GM19468 (cell line): ENCODE results near the gene LHX1.

ENCODE experiments used
- ATAC-seq: cut with Tn5 transposase; IDR thresholded peaks from one replicate; pipeline ENCODE4 v1.9.1; 2021; ENCODE audit warnings: mild to moderate bottlenecking, moderate library complexity, moderate number of reproducible peaks; ENCODE audit not compliant: unreplicated experiment; ENCODE audit errors: extremely low read depth

LHX1 gene

DNA sequence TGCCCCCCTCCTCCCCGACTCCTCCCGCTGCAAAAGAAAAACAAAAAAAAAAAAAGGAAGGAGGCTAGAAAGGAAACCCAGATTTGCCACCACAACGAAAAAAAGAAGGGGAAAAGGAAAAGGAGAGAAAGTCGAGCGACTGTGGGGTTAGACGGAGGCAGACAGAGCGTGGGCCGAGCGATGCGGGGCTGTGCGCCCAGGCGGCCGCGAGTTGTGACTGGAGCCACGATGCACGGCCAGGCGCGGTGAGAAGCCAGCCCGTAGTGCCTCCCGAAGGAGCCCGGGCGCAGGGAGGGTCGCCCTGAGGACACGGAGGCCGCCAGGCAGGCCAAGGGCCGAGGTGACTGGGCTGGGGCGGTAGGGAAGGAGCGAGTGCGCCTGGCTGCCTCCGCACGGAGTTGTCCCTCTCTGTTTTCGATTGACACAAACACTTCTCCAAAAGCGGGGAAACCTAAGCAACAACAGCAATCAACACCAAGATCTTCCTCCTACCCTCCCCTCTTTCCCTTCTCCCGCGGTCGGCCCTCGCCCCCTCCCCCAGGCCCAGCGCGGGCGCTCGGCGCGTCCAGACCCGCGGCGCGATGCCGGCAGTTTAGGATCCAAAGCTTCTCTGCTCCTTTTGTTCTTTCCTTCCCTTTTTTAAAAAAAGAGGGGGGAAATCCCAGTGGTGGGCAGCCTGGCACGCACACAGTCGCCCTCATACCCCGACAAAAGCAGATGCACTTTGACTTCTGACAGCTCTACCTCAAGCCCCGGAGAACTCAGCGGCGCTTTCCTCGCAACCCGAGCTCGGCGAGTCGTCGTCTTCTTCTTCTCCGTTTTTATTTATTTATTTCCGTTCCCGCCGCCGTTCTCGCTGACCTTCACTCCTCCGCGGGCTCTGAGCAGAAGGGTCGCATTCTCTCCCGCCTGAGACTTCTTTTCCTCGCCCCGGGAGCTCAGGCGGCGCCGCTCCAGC is at the start of gene LHX1:
Gene LHX1 (plus strand): TSS at position 475 of the 958 bp plus-strand sequence. CDS start 723 bp downstream, outside the sequence.
- ATAC-seq, result no peak

GRCh38 chr17:36888236-36888951 is 48.9 kb upstream of the LHX1 start:
- ATAC-seq, result no peak

DNA sequence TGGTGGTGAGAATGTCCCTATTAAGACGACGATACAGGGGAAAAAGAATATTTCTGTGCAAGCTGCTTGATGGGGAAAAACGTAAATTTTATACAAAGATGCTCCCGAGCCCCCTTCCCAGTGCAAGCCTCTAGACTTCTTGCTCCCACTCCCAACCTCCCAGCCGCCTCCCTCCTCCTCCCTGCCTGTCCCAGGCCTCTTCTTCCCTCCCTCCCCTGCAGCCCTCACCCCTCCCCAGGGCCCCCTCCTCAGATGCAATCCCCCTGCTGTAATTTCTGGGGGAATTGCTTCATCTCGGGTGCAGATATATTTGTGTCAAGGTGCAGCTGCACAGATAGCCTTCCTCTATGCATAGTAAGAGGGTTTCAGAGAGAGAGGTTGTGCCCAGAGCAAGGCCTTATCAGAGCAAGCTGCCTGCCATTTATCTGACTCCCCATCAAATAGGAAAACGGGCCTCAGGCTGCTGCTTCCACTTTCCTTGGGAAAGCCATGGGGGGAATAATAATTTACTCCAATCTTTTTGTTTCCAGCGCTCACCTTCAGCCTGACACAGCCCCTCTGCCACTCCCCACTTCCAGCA is 47.4 kb upstream of the LHX1 start:
- no peak for ATAC-seq

DNA sequence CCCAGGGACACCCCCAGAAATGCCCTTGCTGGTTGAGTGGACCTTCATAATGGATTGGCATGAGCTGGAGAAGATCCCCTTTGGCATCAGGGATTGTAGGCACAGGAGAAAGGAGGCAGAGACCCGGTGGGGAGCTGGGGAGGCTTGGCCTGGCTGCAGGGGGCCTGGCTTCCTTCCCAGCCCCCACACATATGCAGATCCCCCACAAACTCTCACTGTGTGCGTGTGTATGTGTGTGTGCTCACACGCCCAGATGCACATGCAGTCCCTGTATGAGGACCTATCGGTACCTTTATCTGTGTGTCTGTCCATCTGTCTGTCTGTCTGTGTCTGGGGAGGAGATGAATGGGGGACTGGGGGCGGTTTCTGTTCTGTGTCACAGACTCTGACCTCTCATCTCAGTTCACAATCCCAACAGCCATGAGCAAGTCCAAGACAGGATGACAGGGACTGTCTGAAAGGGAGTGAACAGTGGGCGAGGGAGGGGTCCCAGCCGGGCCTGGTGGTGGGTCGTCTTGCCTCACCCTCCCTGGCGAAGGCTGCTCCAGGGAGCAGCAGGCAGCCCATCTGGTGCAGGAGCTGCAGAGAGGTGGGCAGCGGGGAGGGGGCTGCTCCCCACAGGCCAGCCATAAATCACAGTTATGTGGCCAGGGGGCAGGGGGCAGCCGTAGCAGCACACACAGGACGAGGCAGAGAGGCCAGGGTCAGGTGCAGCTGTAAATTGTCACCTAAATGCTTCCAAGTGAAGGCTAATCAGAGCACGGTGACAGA is 46.7 kb upstream of the LHX1 start:
- ATAC-seq, result no peak

- ATAC-seq, result no peak
Measured at GRCh38 chr17:36892112-36892838, 45.0 kb upstream of the LHX1 start.

- ATAC-seq, result no peak
Measured at GRCh38 chr17:36894177-36894576, 43.1 kb upstream of the LHX1 start.

GRCh38 chr17:36894925-36895324 is 42.4 kb upstream of the LHX1 start:
- ATAC-seq, result no peak

DNA sequence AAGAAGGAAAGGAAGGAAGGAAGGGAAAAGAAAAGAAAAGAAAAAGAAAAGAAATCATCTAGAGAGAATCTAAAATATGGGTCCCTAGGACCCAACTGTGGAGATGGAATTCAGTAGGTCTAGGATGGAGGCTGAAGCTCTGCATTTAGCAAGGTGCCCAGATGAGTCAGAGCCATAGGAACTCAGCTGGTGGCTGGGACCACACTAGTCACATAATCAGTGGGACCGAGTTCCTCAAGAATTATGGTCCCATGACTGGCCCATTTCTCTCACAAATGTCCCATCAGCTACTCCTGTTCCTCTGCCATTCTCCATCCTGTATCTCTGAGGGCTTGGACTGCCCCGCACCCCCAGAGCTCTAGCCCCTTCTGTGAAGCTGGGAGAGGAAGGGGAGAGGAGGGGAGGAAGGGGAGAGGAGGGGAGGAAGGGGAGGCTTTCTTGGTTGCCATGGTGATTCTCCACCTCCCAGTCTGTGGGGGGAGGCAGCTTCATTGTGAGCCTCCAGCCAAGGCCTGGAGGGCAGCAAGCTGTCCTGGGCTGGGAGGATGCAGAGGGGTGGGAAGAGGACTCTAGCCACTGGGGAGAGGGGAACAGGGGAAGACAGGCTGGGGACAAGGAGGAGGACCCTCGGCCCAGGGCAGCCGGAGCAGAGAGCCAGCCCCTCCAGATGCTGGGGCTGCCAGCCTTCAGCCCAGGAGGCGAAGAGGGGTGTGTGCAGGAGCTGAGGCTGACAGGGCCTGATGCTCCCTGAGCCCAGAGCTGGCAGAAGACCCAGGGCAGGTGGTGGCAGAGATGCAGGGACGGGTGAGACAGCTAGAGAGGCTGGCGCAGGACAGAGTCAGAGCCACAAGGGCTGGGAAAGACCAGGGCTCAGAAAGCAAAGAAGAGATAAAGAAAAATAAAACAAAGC is 37.8 kb upstream of the LHX1 start:
- ATAC-seq, result no peak

DNA sequence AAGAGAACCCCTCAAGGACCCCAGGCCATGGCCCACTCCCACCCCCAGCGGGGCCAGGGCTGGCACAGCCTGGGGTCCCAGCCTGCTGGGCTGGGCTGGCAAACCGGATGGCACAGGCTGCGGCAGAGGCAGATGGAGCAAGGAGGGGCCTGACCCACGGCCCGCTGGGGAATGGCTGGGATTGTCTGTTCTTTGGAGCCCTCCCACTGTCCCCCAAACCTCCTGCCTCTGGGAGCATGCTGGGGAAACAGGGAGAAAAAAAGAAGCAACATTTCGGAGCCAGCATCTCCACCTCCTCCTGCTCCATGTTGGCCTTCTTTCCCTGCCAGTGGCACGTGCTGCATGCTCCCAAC is 37.1 kb upstream of the LHX1 start:
- no peak for ATAC-seq

DNA sequence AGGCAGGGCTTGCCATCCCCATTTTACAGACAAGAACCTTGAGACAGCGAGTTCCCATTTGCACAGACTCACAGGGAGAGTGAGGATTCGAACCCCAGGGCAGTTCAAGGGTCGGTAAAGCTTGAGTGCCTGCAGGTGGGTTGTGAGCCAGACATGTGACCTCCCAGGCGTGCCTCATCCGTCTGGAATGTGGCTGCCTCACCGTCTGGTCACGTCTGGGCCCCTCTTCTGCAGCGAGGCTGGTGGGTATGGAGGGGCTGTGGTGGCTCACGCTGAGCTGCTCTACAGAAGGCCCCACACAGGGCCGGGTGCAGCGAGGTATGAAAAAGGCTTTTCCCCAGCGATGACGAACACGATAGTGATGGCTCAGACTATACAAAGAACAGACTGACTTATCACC is 35.8 kb upstream of the LHX1 start:
- ATAC-seq, result no peak

DNA sequence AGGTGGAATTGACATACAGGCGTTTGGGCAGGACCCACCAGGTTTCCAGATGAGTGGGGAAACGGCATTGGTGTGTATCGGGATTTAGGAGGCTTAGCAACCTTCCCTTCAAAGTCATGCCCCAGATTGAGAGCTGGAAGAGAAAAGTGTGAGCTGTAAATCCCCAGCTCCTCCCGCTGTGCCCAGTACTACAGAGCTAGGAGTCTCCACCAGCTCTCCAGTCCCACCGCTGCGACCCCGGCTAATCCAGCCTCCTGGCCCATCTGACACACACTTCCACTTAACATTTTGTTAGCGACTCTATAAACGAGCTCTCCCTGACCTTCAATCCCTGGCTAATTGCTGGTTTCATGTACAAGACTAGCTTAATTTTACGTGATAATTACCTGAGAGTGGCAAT is 29.9 kb upstream of the LHX1 start:
- ATAC-seq, result no peak

DNA sequence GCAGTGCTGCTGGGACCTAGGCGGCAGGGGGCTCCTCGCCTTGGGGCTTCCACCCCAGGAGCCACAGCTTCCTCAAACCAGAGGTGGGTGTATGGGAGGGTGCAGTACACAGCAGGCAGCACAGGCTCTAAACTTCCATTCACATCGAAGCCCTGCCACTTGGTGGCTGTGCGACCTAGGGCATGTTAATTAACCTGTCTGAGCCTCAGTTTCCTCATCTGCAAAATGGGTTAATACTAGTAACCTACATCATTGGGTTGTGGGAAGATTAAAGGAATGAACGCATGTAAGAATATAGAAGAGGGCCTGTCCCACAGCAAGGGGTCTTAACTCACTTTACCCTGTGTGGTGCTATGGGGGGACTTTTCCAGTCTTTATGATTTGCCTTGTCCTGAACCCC is 26.8 kb upstream of the LHX1 start:
- no peak for ATAC-seq

DNA sequence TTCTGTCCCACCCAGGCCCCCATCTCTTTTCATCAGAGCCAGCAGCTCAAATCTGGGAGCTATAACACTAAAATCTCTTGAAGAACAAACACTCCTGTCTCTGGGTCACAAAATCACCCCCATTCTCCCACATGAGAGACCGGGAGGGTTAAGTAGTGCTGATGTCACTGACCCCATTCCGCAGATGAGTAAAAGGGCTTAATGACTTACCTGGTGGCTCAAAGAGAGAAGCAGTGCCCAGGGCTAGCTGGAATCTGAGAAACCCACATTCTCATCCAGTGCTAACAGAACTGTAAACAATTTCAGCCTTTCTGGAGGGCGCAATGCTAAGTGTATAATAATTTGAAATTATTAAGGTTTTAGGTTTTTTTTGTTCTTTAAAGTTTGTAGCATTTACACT is 26.3 kb upstream of the LHX1 start:
- no peak for ATAC-seq

- ATAC-seq, result no peak
Measured at GRCh38 chr17:36913132-36913531, 24.1 kb upstream of the LHX1 start.

- ATAC-seq, result no peak
Measured at GRCh38 chr17:36918211-36918691, 19.0 kb upstream of the LHX1 start.

- ATAC-seq, result no peak
Measured at GRCh38 chr17:36919407-36919968, 17.8 kb upstream of the LHX1 start.

GRCh38 chr17:36920032-36921005 is 17.0 kb upstream of the LHX1 start:
- no peak for ATAC-seq
